HL-60/S4 treated with phorbol 12-myristate 13-acetate at 8.2 ng/mL for 4 days and 3 days (cell line): ENCODE results near the gene ATG5.
"Not testable (repeated sequence)": the region's sequence is repeated elsewhere in the genome, so short reads cannot be mapped to it uniquely, and the experiment has no call there.

ENCODE experiments used
- in situ Hi-C: fragments of 300-500 bp; cut with MboI; formaldehyde crosslinking; loops from 2 replicates; pipeline ENCODE4 v1.15.0; 2022; ENCODE audit warnings: low sequenced_read_pairs

ATG5 gene

DNA sequence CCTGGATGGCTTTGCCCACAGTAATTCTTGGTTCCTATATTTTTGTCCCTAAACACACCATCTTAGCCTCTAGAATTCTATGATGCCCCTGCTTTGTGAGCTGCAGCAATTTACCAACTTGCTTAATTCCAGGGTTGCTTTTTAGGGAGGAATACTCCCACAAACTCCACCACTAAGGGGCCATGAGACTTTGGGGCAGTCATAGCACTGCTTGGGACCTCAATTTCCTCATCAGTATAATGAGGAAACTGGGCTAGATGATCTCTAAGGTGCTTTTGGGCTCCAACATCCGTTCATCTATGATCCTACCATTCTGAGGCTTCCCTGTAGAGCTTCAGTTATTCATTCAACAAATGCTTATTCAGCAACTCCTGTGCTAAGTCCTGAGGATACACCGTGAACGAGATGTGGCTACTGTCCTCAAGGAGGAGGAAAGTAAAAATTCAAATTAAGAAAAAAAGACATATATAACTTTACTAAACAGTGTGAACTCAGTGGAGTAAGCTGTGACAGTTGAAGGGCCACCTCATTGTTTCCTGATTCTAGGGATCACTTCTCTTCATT, 164.2 kb downstream of the ATG5 start:
- in situ Hi-C loops, result no loop called here

DNA sequence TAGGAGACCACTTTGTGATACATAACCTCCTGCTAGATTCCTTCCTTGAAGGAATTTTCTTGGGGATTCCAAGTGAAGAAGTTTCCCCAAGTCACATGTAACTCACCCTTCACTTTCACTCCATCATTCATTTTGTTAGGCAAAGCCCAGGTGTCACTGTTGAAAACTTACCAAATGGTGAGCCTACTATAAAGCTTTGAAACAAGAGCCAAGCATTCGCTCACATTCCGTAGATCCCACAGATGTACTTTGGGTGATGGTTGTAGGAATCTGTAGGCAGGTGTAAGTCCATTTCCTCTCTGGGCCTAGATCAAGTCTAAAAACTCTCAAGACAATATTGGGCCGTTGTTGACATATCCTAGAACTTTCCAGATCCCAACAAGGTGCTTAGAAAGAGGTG, 165.4 kb downstream of the ATG5 start:
- in situ Hi-C loops, result no loop called here

GRCh38 chr6:106159531-106159940, 166.0 kb downstream of the ATG5 start:
- in situ Hi-C loops, result no loop called here

GRCh38 chr6:106158816-106159215, 166.7 kb downstream of the ATG5 start:
- in situ Hi-C loops, result no loop called here

- in situ Hi-C loops, result no loop called here
These were observed 168.7 kb downstream of the ATG5 start for GRCh38 chr6:106156863-106157262.

DNA sequence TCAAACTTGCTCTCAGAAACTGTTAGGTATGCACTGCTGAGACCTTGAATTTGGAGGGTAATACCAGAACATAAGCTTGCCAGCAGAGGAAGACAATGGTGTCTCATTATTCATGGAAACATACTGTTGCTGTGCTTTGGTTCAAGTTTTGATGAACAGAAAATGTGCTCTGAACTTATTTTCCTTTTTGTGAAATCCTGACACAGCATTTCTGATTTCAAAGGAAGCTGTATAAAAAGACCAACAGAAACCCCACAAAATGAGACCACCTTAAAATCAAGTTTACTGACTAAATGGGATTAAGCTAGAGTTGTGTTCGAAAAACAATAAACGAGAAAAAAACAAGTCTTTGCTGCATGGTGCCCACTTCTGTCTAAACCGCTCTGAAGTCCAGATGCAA, 169.1 kb downstream of the ATG5 start:
- in situ Hi-C loops, result no loop called here

DNA sequence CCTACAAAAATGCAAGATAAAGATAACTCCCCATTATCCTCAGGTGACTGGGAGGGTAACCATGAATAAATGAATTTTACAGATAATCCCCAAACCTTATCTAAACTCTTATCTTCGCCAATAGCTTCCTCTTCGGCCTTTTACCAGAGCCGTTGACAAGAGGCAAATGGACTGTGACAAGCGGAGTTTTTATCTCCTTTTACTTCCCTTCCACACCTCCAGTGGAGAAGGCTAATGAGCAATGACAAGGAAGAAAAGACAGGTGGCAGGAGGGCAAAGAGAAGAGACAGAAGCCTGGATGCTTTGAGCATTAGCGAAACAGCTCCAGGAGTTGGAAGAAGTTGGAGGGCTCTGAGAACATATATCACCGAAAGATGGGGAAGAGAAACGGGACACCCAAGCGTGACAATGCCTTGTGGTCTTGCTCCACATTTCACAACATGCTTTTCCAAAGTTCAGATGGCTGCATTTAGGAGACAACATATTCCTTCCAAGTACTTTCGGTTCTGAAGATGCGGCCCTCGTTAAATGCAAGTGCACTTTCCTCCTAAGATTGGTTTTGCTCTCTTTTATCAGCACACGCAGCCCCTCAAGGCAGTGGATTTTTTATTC, 170.2 kb downstream of the ATG5 start:
- in situ Hi-C loops, result no loop called here

GRCh38 chr6:106154326-106154725, 171.2 kb downstream of the ATG5 start:
- in situ Hi-C loops, result no loop called here

- in situ Hi-C loops, result no loop called here
These were observed 172.6 kb downstream of the ATG5 start for GRCh38 chr6:106152952-106153351.

DNA sequence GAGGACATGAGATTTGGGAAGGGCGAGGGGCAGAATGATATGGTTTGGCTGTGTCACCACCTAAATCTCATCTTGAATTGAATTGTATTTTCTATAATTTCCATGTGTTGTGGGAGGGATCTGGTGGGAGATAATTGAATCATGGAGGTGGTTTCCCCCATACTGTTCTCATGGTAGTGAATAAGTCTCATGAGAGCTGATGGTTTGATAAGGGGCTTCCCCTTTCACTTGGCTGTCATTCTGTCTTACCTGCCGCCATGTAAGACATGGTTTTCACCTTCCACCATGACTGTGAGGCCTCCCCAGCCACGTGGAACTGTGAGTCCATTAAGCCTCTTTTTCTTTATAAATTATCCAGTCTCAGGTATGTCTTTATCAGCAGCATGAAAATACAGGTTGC, 173.1 kb downstream of the ATG5 start:
- in situ Hi-C loops, result not testable (repeated sequence)

DNA sequence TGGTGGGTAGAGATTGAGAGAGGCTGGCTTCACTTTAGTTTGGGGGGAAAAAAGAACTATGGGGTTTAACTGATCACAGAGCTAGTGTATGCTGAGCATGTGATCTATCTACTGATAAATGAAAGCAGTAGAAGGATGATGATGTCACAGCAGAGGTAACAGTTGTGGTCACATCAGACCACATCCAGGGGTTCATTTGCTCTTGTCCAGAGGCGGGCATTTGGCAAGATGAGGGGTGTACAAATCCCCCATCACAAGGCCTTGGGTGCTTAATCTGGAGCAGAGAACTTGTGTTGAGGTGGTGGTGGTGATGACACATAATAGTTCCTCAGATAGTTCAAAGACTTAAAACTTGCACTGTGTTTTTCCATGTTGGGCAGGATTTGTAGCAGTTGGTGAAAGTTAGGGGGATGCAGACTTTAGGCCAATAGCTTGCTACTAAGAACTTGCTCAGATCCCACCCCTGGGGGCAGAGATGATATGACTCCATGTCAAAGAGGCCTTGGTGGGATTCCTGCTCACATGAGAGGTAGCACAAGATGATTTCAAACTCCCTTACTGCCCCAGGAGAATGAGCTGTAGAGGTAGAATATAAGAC, 176.0 kb downstream of the ATG5 start:
- in situ Hi-C loops, result no loop called here

GRCh38 chr6:106147476-106147875, 178.1 kb downstream of the ATG5 start:
- in situ Hi-C loops, result no loop called here

GRCh38 chr6:106146852-106147351, 178.7 kb downstream of the ATG5 start:
- in situ Hi-C loops, result no loop called here

- in situ Hi-C loops, result no loop called here
These were observed 179.8 kb downstream of the ATG5 start for GRCh38 chr6:106145741-106146227.

GRCh38 chr6:106145144-106145543, 180.4 kb downstream of the ATG5 start:
- in situ Hi-C loops, result no loop called here

- in situ Hi-C loops, result no loop called here
These were observed 181.9 kb downstream of the ATG5 start for GRCh38 chr6:106143665-106144064.

- in situ Hi-C loops, result no loop called here
These were observed 182.6 kb downstream of the ATG5 start for GRCh38 chr6:106142876-106143431.

DNA sequence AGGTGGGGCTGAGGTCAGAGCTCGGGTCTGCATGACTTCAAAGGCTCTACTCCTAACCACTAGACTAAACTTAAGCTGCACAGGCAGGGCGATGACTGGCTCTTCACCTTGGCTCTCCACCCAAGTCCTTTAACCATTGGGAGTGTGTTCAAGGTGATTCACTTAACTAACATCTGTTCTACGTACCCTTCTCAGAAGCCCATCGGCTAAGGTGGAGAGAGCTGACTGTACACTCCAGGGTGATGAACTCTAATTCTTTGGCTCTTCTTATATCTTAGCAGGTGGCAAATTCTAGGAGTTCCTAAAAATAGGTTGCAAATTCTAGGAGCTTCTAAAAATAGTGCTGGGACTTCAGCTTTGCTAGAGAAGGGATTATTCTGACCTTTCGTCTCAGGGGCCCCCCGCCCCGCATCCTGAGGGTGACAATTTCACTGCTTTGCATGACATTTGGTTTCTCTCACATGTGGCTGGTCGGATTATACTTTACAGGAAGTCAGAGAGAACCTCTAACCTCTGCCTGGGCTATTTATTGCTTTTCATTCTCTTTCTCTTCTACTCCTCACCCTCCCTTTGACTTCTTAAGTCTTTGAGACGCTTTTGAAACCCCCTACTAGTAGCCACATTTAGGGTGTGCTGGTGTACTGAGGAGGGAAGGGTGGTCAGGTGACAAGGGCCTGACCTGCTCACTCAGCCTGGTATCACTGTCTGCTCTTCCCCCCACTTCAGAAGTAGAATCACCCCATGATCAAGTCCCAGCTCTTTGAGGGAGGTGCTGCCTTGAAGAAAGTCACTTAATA, 183.9 kb downstream of the ATG5 start:
- in situ Hi-C loops, result no loop called here

DNA sequence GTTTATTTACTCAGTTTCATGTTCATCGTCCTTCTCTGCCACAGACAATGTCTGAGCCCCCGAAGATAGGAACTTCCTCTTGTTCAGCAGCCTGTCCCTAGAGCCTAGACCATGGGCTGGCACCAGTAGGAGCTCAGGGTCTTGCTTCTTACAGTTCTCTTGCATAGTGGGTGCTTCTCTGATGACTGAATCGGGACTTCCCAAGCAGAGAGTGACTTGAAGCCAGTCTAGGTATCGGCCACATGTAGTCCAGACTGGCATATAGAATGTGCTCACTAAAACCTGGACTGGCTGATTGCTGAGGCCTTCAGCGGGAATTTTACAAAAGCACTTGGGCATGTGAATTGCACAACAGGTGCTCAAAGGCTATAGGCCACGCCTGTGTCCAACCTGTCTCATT, 187.4 kb downstream of the ATG5 start:
- in situ Hi-C loops, result no loop called here

- in situ Hi-C loops, result no loop called here
These were observed 188.7 kb downstream of the ATG5 start for GRCh38 chr6:106136845-106137244.

DNA sequence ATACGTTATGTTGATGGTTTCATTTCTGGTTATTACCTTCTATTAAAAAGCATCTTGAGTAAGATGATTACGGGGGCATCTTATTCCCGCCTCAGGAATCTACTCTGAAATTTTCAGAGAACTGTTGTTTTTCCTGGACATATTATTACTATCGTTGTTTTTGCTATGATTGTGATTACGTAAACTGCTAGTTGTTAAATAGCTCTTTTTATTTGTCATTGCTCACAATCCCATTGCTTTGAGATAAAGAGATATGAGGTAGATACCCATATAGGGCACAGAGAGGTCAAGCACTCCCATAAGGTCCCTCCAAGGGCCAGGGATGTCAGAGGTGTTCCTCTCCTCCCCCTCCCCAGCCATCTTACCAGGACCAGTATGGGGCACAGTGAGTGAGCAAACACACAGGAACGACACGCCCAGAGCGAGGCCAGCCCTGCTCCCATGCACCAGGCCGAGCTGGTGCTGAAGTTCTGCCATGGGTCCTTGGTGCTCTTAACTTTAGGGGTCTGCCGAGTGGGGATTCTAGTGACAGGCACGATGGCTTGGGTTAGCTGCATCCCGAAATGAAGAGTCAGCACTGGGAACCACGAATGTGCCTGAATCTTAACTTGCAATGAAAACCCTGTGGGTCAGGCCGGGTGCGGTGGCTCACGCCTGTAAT, 189.5 kb downstream of the ATG5 start:
- in situ Hi-C loops, result no loop called here
